Hematopoietic multipotent progenitor cell treated with erythropoietin and hydrocortisone succinate and interleukin-3 and kit ligand, for 17 days (in vitro differentiated cells): ENCODE measurements around the gene TYR.
"Not testable (repeated sequence)": the region's sequence is repeated elsewhere in the genome, so short reads cannot be mapped to it uniquely, and the experiment has no call there.

Source experiments
- DNase-seq: peaks from one replicate; pipeline ENCODE4 v3.0.0-alpha.2; 2015; ENCODE audit warnings: low spot score

The TYR gene

GRCh38 chr11:89177691-89178231, at the start of gene TYR:
Gene TYR (plus strand): TSS chr11:89177875. CDS start chr11:89177954, 79 bp downstream.
- DNase-seq: no peak

DNA sequence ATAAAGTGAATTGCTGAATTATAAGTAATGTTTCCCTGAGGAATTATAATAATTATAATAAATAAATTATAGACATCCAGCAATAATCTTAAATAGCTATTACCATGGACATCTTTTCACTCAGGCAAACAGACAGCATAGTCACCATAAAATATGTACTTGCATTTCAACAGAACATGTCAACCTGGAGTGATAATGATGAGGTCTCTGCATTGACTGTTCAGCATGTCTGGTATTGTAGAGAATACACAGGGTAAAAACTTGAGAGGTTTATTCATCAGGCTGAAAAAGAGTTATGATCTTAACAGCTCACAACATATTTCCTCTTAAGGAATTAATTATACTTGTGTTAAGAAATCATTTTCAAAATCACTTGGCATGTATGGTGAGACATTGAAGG, 41.1 kb upstream of the TYR start:
- DNase-seq: no peak

GRCh38 chr11:89147229-89147628, 30.4 kb upstream of the TYR start:
- DNase-seq: no peak

GRCh38 chr11:89159974-89160373, 17.7 kb upstream of the TYR start:
- DNase-seq: no peak

- DNase-seq: no peak
Measured at GRCh38 chr11:89161949-89162348, 15.7 kb upstream of the TYR start.

DNA sequence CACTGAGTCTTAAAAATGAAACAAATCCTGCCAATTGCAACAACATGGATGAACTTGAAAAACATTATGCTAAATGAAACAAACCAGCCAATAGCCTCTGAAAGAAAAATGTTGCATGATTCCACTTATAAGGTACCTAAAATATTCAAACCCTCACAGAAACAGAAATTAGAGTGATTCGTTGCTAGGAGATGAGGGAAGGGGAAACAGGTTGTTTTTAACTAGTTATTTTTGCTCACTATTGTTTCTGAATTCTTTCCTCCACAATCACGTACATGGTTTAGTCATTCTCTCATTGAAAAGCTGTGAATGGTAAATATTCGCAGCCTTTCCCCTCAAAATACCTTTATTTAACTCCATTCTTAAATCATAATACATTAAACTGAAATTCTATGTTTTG, 14.0 kb upstream of the TYR start:
- DNase-seq: no peak

- no peak for DNase-seq
Measured at GRCh38 chr11:89168396-89168795, 9.3 kb upstream of the TYR start.

GRCh38 chr11:89175796-89176195, 1.9 kb upstream of the TYR start:
- DNase-seq: no peak

DNA sequence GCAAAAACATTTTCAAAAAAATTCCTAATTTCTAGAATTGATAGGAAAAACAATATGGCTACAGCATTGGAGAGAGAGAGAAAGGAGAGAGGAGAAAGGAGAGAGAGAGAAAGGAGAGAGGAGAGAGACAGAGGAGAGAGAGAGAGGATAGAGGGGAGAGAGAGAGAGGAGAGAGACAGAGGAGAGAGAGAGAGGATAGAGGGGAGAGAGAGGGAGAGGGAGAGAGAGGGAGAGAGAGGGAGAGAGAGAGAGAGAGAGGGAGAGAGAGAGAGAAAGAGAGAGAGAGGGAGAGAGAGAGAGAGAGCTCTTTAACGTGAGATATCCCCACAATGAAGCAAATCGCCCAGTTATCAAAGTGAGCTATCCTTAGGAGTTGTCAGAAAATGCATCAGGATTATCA, 737 bp upstream of the TYR start:
- DNase-seq: no peak

- DNase-seq: no peak
Measured at GRCh38 chr11:89181111-89181510, 3.4 kb downstream of the TYR start.

- no peak for DNase-seq
Measured at GRCh38 chr11:89182773-89183518, 5.3 kb downstream of the TYR start.

DNA sequence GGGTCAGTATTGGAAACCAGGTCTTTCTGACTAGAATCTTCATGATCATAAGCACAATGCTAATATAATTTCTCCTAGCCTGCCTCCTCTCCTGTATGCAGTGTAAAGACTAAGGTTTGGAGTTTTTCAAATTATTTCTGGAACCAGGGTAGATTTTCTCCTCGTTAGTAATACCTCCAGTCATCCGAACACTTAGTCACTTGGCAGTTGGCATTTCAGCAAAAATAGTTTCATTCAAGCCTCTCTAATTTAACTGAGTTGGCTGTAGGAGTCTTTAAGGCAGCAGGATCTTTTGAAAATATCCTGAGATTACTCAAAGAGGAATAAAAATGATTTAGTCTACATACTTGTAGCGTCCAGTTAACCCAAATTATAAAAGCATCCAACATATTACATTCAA, 6.3 kb downstream of the TYR start:
- no peak for DNase-seq

DNA sequence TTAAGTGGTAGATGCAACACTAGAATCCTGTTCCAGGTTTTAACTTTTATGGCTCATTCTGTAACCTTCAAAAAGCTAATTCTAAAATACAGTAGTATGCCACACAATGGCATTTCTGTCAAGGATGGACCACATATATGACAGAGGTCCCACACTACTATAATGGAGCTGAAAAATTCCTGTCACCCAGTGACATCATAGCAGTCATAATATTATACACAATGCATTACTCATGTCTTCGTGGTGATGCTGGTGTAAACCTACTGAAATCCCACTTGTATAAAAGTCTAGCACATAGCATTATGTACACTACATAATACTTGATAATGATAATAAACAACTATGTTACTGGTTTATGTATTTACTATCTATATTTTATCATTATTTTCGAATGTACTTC, 12.1 kb downstream of the TYR start:
- no peak for DNase-seq

DNA sequence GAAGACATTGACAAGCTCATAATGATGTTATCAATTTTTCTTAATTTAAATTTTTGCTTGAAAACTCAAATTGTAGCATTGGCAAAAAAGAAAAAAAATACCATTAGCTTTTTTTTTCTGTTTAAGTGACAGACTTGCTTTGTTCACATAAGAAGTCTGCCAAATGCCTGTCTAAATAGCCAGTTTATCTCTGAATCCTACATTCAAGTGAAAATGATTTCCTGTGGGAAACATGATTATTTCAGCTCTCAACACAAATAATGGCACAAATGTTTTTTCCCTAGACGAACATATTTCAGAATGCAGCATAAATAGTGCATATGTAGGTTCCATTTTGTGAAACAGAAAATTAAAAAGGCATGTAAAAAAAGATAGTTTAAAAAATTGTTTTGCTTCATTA, 23.5 kb downstream of the TYR start:
- no peak for DNase-seq

DNA sequence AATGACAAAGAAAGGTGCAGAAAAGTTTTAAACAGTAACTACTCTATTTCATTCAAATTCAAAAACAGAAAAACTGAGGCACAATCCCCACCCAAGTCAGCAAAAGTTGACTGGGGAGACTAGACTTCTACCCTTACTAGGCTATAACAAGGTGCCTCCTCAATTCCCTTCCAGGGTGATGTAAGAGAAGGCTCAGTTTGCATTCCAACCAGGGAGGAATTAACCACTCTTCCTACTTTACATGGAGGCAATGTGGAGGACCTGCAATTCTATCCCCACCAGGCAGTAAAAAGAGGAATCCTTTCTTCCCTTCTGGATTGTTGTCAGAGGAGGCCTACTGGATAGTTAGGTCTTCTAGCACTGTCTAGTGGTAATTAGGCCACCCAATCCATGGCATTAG, 26.1 kb downstream of the TYR start:
- DNase-seq: no peak

DNA sequence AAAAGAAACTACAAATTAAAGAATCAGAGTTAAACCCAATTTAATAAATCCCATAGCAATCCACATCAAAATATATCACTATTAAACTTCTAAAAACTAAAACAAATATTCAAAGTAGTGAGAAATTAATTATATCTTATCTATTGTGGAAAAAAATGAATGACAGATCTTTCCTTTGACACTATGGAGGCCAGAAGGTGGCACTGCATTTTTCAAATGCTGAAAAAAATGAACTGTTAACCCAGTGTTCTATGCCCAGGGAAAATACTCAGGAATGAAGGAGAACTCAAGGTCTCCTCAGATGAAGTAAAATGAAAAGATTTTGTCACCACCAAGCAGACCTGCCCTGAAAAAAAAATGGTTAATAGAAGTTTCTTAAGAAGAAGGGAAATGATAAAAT, 27.7 kb downstream of the TYR start:
- no peak for DNase-seq

GRCh38 chr11:89220684-89221339, 43.1 kb downstream of the TYR start:
- DNase-seq: no peak

- no peak for DNase-seq
Measured at GRCh38 chr11:89235083-89235482, 57.4 kb downstream of the TYR start.

DNA sequence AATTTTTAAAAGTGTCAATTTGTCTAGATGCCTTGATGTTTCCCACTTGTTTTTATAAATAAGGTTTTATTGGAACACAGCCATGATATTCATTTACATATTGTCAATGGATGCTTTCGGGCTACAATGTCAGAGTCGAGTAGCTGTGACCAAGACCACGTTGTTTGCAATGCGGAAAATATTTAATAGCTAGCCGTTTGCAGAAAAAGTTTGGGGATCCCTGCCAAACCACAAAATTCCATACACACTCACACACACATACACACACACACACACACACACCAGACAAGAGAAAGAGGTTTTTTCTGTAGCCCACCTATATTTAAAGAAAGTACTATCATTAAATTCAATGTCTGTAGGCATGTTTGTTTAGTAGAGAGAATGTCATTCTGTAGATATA, 58.3 kb downstream of the TYR start:
- no peak for DNase-seq

DNA sequence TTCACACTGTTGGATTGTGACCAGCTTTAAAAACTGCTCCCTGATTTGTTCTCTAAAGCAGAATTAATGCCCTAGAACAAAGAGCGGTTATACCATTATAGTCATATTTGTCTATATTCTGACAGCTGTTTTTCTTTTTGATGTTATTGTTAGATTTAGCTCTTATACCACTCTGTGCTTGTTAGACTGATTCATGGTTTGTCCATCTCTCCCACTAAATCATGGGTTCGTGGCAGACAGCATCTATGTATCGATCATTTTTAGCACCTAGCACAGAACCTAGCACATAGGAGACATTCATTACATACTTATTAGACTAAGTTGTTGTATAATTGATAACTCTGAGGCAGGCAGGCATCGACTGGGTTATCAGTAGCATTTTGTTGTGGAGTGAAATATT, 69.3 kb downstream of the TYR start:
- DNase-seq: not testable (repeated sequence)

GRCh38 chr11:89249196-89249595, 71.5 kb downstream of the TYR start:
- no peak for DNase-seq

DNA sequence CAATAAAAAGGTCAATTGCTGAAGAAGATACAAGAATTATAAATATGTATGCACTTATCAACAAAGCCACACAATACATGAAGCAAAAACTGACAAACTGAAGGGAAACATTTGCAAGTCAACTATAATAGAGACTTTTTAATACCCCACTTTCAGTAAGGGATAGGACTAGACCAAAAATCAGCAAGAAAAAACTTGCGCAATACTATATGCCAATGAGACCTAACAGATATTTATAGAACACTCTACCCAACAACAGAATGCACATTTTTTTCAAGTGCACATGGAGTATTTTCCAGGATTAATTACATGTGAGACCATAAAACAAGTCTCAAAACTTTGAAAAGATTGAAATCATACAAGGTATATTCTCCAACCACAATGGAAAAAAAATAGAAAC, 83.8 kb downstream of the TYR start:
- not testable (repeated sequence) for DNase-seq

DNA sequence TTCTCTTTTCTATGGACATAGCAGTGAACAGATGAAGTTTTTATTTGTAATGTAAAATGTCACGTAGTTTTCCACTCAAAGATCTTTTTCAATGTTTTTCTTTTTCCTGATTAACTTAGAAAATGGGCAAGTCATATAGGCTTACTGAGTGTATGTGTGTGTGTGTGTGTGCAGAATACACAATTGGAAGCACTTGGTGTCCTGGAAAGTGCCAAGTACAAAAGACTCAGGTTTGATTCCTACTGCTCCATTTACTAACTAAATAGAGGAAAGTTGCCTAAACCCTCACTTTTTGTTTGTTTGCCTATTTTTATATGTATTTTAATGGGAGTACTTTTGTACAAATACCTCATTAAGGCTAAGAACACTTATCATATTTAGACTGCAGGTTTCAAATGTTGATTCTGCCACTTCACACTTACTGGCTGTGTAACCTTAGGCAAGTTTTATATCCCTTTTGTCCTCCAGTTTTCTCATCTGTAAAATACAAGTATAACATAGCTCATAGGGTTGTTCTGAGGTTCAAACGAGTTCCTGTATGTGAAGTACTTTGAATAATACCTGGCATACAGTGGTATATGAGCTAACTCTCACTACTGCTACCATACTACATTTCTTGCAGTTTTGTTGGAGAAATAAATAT, 90.1 kb downstream of the TYR start:
- no peak for DNase-seq
